Mucosa of descending colon (tissue), 3 donors: ENCODE data around the gene TBL1X. TPM values are rescaled to one million over a fixed set of nuclear protein-coding genes. Genes with fewer than 3 reads are reported as not detected.
A peak's percentile ranks its signal among the peaks of the same experiment; 100 is the strongest.

Experiments used
- ATAC-seq: fragments of 200-7000 bp; cut with Tn5 transposase; one replicate; pipeline ENCODE4 v1.9.1; 2020; ENCODE audit warnings: mild to moderate bottlenecking, moderate library complexity
- DNase-seq, 3 donors: peaks; one replicate each; pipeline ENCODE4 v3.0.0-alpha.2; 2020
- H3K36me3 ChIP-seq: fragments of 200-600 bp; one replicate; pipeline ENCODE4 v1.8.0; 2021; ENCODE audit warnings: low read depth, mild to moderate bottlenecking
- H3K4me1 ChIP-seq: fragments of 200-600 bp; one replicate; pipeline ENCODE4 v1.8.0; 2021; ENCODE audit warnings: low read depth, mild to moderate bottlenecking
- H3K4me3 ChIP-seq: fragments of 200-600 bp; one replicate; pipeline ENCODE4 v1.8.0; 2021; ENCODE audit warnings: mild to moderate bottlenecking
- H3K9me3 ChIP-seq: fragments of 200-600 bp; one replicate; pipeline ENCODE4 v1.8.0; 2021; ENCODE audit warnings: mild to moderate bottlenecking
- CTCF ChIP-seq: fragments of 200-600 bp; IDR thresholded peaks from one replicate; pipeline ENCODE4 v1.8.0; 2022; ENCODE audit warnings: antibody characterized with exemption, mild to moderate bottlenecking
- intact Hi-C, 2 donors: fragments of 100-400 bp; cut with DNase I in 1 of 2; cut with micrococcal nuclease in 1 of 2; formaldehyde crosslinking; loops; one replicate each; pipeline versions ENCODE4 v1.11.0 to v1.11.1; 2022; cut with DNase I, micrococcal nuclease
- total RNA-seq, 3 donors: library from RNA; stranded (reverse); fragmentation: NEBNext Ultra II Directional in 2 of 3; extraction: Animal tissue kit (Norgen Biotek cat#: 25700) in 2 of 3; gene quantifications; one replicate each; pipeline versions ENCODE4 v1.2.1 to v1.2.4, GENCODE V29; 2021 to 2023
- donor health status: DM: no; HTN: no; CAD: no; lungs with moderate emphysema.
- donor health status: DM: no; HTN: no; CAD: no.
- donor health status: DM: no; HTN: yes; CAD: no.

Gene TBL1X
- total RNA-seq, 3 donors from 2014 or later, result 12.1 to 26.6 (median 16.3) TPM

GRCh38 chrX:9562851-9563250 is 98.0 kb downstream of the TBL1X start:
- intact Hi-C loops, result no loop called here
- TF ChIP-seq CTCF, result no peak
- Histone ChIP-seq H3K4me1 (no peaks in the 10 kb centered on the region), H3K36me3 (no peaks in the 10 kb centered on the region), H3K9me3 (no peaks in the 10 kb centered on the region), H3K4me3 (no peak overlapping the region)
- DNase-seq (no peak), ATAC-seq (no peak)

- no peak for TF ChIP-seq CTCF
- H3K4me1 ChIP-seq, result no peaks in the 10 kb centered on the region
- peak; percentile 80 for ATAC-seq
- H3K36me3 ChIP-seq, result no peaks in the 10 kb centered on the region
- intact Hi-C loops, result no loop called here
- peak in 2 of 3 donors; percentile 30 to 64 for DNase-seq
- H3K4me3 ChIP-seq, result no peak overlapping the region
- no peaks in the 10 kb centered on the region for H3K9me3 ChIP-seq
These were observed 101.3 kb downstream of the TBL1X start for GRCh38 chrX:9566150-9566621.

GRCh38 chrX:9569876-9570301 is 105.0 kb downstream of the TBL1X start:
- no peaks in the 10 kb centered on the region for H3K4me1 ChIP-seq
- no peak for ATAC-seq
- DNase-seq, result no peak
- H3K4me3 ChIP-seq, result no peak overlapping the region
- H3K36me3 ChIP-seq, result no peaks in the 10 kb centered on the region
- H3K9me3 ChIP-seq, result no peaks in the 10 kb centered on the region
- intact Hi-C loops, result no loop called here
- TF ChIP-seq CTCF, result no peak

- Histone ChIP-seq H3K9me3 (no peaks in the 10 kb centered on the region), H3K4me1 (no peaks in the 10 kb centered on the region), H3K36me3 (no peaks in the 10 kb centered on the region), H3K4me3 (no peak overlapping the region)
- DNase-seq, result peak in 2 of 3 donors; percentile 12 to 35
- TF ChIP-seq CTCF, result no peak
- peak; percentile 79 for ATAC-seq
- intact Hi-C loops, result no loop called here
These were observed 108.6 kb downstream of the TBL1X start for GRCh38 chrX:9573282-9574106.

GRCh38 chrX:9576059-9576458 is 111.2 kb downstream of the TBL1X start:
- intact Hi-C loops, result no loop called here
- H3K4me3 ChIP-seq, result no peak overlapping the region
- no peak for ATAC-seq

More at GRCh38 chrX:9576059-9576458, 111.2 kb downstream of the TBL1X start:
- Histone ChIP-seq H3K36me3 (no peaks in the 10 kb centered on the region), H3K9me3 (no peaks in the 10 kb centered on the region), H3K4me1 (no peaks in the 10 kb centered on the region)
- no peak for TF ChIP-seq CTCF
- no peak for DNase-seq
